CD4-positive, alpha-beta memory T cell (primary cell): ENCODE results near the gene MANEAL. TPM values are rescaled to one million over a fixed set of nuclear protein-coding genes. Genes with fewer than 3 reads are reported as not detected.

Experiments
- CTCF ChIA-PET: fragments of 350-600 bp; sonication (Branson Sonifier 250); formaldehyde crosslinking; loops from one replicate; lab custom pipeline; 2021; ENCODE audit warnings: inconsistent platforms; ENCODE audit not compliant: partially characterized antibody; lab: Charles Lee
- POLR2A ChIA-PET: fragments of 350-600 bp; sonication (Branson Sonifier 250); formaldehyde crosslinking; loops from one replicate; lab custom pipeline; 2021; ENCODE audit not compliant: partially characterized antibody; lab: Charles Lee
- DNase-seq, 5 donors: peaks; one replicate each; pipeline versions ENCODE4 v3.0.0 to v3.0.0-alpha.2; 2020 to 2022; ENCODE audit warnings: mixed read lengths in 1 of 5
- H3K27ac ChIP-seq: one replicate; pipeline ENCODE4 v1.7.0; 2013; ENCODE audit warnings: low read depth, low read length
- H3K27me3 ChIP-seq: 2 replicates; pipeline ENCODE4 v1.7.0; 2013; ENCODE audit warnings: mild to moderate bottlenecking, low read length, moderate library complexity; ENCODE audit not compliant: insufficient read depth
- H3K36me3 ChIP-seq: 2 replicates; pipeline ENCODE4 v1.7.0; 2013; ENCODE audit warnings: mild to moderate bottlenecking, low read length, moderate library complexity; ENCODE audit not compliant: insufficient read depth
- H3K4me1 ChIP-seq: 2 replicates; pipeline ENCODE4 v1.7.0; 2013; ENCODE audit warnings: mild to moderate bottlenecking, low read length, moderate library complexity; ENCODE audit not compliant: insufficient read depth
- H3K4me3 ChIP-seq, 2 donors: one replicate each; pipeline ENCODE4 v1.7.0; 2013; ENCODE audit warnings: low read length in 2 of 2, mild to moderate bottlenecking in 1 of 2
- H3K9me3 ChIP-seq, 2 donors: one replicate each; pipeline ENCODE4 v1.7.0; 2013; ENCODE audit warnings: low read length in 2 of 2, control low read depth in 1 of 2; ENCODE audit not compliant: control insufficient read depth in 1 of 2
- H3K27ac Mint-ChIP-seq, 7 donors: one replicate each; pipeline ENCODE4 v1.8.0; 2020 to 2021; ENCODE audit warnings: mixed read lengths in 7 of 7, mild to moderate bottlenecking in 6 of 7, inconsistent platforms in 3 of 7, moderate library complexity in 3 of 7
- H3K27me3 Mint-ChIP-seq, 2 donors: one replicate each; pipeline ENCODE4 v1.8.0; 2020 to 2021; ENCODE audit warnings: mixed read lengths in 2 of 2
- H3K36me3 Mint-ChIP-seq, 2 donors: one replicate each; pipeline ENCODE4 v1.8.0; 2020 to 2021; ENCODE audit warnings: mixed read lengths in 2 of 2, inconsistent platforms in 1 of 2, mild to moderate bottlenecking in 1 of 2
- H3K4me1 Mint-ChIP-seq, 4 donors: one replicate each; pipeline ENCODE4 v1.8.0; 2020 to 2021; ENCODE audit warnings: mixed read lengths in 4 of 4, mild to moderate bottlenecking in 1 of 4
- H3K4me3 Mint-ChIP-seq, 8 donors: one replicate each; pipeline ENCODE4 v1.8.0; 2020 to 2021; ENCODE audit warnings: mixed read lengths in 8 of 8, mild to moderate bottlenecking in 7 of 8, moderate library complexity in 6 of 8, inconsistent platforms in 3 of 8
- H3K9me3 Mint-ChIP-seq, 8 donors: one replicate each; pipeline ENCODE4 v1.8.0; 2020 to 2021; ENCODE audit warnings: mixed read lengths in 8 of 8, mild to moderate bottlenecking in 5 of 8, inconsistent platforms in 3 of 8, moderate library complexity in 1 of 8
- intact Hi-C: fragments of 100-400 bp; cut with micrococcal nuclease; formaldehyde crosslinking; loops from one replicate; pipeline ENCODE4 v1.15.1; 2023
- polyA plus RNA-seq, 2 donors: library from polyadenylated mRNA; unstranded; fragments of 300-500 nt; fragmentation: Illumina TruSeq; gene quantifications; one replicate each; pipeline ENCODE4 v1.2.3, GENCODE V29; 2021
- total RNA-seq, 2 experiments: library from RNA; stranded (reverse); gene quantifications; one replicate each; pipeline ENCODE4 v1.2.3, GENCODE V29; 2021

Gene MANEAL
- total and polyA plus RNA-seq, 4 experiments from 2014 or later = 0.58 to 2.3 (median 1.6) TPM

DNA sequence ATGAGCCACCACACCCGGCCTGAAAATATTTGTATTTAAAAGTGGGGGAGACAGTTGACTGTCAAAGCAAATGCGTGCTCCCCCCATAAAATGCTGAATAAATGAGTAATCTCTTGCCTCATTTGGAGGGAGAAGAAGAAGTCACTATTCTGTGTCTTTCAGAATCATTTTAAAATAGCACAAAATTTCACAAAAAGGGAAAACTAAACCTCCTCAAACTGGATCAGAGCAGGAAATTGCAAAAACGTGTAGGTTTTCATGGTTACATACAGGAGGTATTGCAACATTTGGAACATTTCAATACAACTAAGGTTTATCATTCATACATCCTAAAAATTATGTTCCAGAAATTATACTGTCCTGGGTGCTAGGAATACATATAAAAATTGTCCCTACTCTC, 52.1 kb downstream of the MANEAL start:
- H3K4me1 Mint-ChIP-seq = peaks cover 31 to 49% (median 41%) of the 10 kb centered on the region in 4 donors
- POLR2A ChIA-PET = no interaction called here
- H3K36me3 Mint-ChIP-seq = peaks cover 13 to 35% of the 10 kb centered on the region in 2 donors

GRCh38 chr1:37846647-37847339, 53.1 kb downstream of the MANEAL start:
- Histone ChIP-seq H3K4me3 (no peak overlapping the region), H3K27me3 (no peaks in the 10 kb centered on the region), H3K36me3 (peaks cover 5% of the 10 kb centered on the region), H3K27ac (no peak overlapping the region), H3K9me3 (no peaks in the 10 kb centered on the region), H3K4me1 (peaks cover 33% of the 10 kb centered on the region)
- peak overlapping the region in 7 of 8 donors; percentile 6 to 69 (median 49) for H3K4me3 Mint-ChIP-seq
- peaks cover 13 to 30% of the 10 kb centered on the region in 2 donors for H3K36me3 Mint-ChIP-seq
- H3K4me1 Mint-ChIP-seq = peaks cover 31 to 49% (median 41%) of the 10 kb centered on the region in 4 donors
- intact Hi-C loops = no loop called here
- CTCF ChIA-PET = no interaction called here
- POLR2A ChIA-PET = interaction anchor here (0.6 to 1.5 kb wide), 2 partner anchors 12 to 1022 kb away, joined by 3 to 5 read pairs; partner anchors contain the start of gene MTF1
- H3K9me3 Mint-ChIP-seq = no peaks in the 10 kb centered on the region
- no peaks in the 10 kb centered on the region for H3K27me3 Mint-ChIP-seq
- DNase-seq = no peak
- peak overlapping the region in 6 of 7 donors; percentile 17 to 74 (median 62) for H3K27ac Mint-ChIP-seq

More for the DNA sequence above, 52.1 kb downstream of the MANEAL start:
- Mint-ChIP-seq H3K9me3 (no peaks in the 10 kb centered on the region), H3K4me3 (no peak overlapping the region), H3K27me3 (no peaks in the 10 kb centered on the region), H3K27ac (peak overlapping the region in 2 of 7 donors; percentile 29 to 54)
- DNase-seq = no peak
- intact Hi-C loops = no loop called here
- Histone ChIP-seq H3K4me3 (no peak overlapping the region), H3K4me1 (peaks cover 23% of the 10 kb centered on the region), H3K27ac (no peak overlapping the region), H3K9me3 (no peaks in the 10 kb centered on the region), H3K36me3 (peaks cover 5% of the 10 kb centered on the region), H3K27me3 (no peaks in the 10 kb centered on the region)
- CTCF ChIA-PET = interaction anchor here (0.8 kb wide), 1 partner anchor 14 kb away, joined by 6 read pairs; no protein-coding TSS in a partner anchor

GRCh38 chr1:37849480-37849879, 55.8 kb downstream of the MANEAL start:
- H3K4me3 Mint-ChIP-seq = no peak overlapping the region
- H3K36me3 ChIP-seq = peaks cover 5% of the 10 kb centered on the region
- POLR2A ChIA-PET = interaction anchor here (0.9 kb wide), 1 partner anchor 42 kb away, joined by 3 read pairs; the partner anchor contains the start of genes C1orf122 and YRDC
- CTCF ChIA-PET = interaction anchor here (2.9 kb wide), 1 partner anchor 10 kb away, joined by 28 read pairs; the partner anchor contains the start of gene MTF1
- H3K9me3 Mint-ChIP-seq = no peaks in the 10 kb centered on the region
- DNase-seq = no peak
- peaks cover 14 to 27% of the 10 kb centered on the region in 2 donors for H3K36me3 Mint-ChIP-seq
- peaks cover 32 to 55% (median 37%) of the 10 kb centered on the region in 4 donors for H3K4me1 Mint-ChIP-seq
- H3K9me3 ChIP-seq = no peaks in the 10 kb centered on the region
- peaks cover 53% of the 10 kb centered on the region for H3K4me1 ChIP-seq
- no peak overlapping the region for H3K27ac ChIP-seq
- no peak overlapping the region for H3K4me3 ChIP-seq
- no peaks in the 10 kb centered on the region for H3K27me3 Mint-ChIP-seq
- no peaks in the 10 kb centered on the region for H3K27me3 ChIP-seq
- H3K27ac Mint-ChIP-seq = no peak overlapping the region
- intact Hi-C loops = no loop called here

GRCh38 chr1:37850352-37850955, 56.8 kb downstream of the MANEAL start:
- Mint-ChIP-seq H3K4me3 (no peak overlapping the region), H3K9me3 (no peaks in the 10 kb centered on the region), H3K27me3 (no peaks in the 10 kb centered on the region), H3K36me3 (peaks cover 14 to 28% of the 10 kb centered on the region in 2 donors), H3K4me1 (peaks cover 22 to 56% (median 39%) of the 10 kb centered on the region in 4 donors), H3K27ac (no peak overlapping the region)
- Histone ChIP-seq H3K4me1 (peaks cover 61% of the 10 kb centered on the region), H3K9me3 (no peaks in the 10 kb centered on the region), H3K27me3 (no peaks in the 10 kb centered on the region), H3K4me3 (no peak overlapping the region), H3K27ac (no peak overlapping the region), H3K36me3 (no peaks in the 10 kb centered on the region)
- ChIA-PET POLR2A (interaction anchor here (0.9 to 2.7 kb wide), 2 partner anchors 9 to 43 kb away, joined by 3 to 10 read pairs; partner anchors contain the start of genes C1orf122, MTF1 and YRDC), CTCF (interaction anchor here (0.6 to 2.9 kb wide), 4 partner anchors 9 to 101 kb away, joined by 3 to 28 read pairs (median 4); partner anchors contain the start of gene MTF1)
- intact Hi-C loops = no loop called here
- no peak for DNase-seq

Other genes with a start within 250 kb of the MANEAL start
- 10 to 100 TPM; 29.8 to 30.2 TPM for gene SNIP1, start 239.6 kb upstream of the MANEAL start, total RNA-seq
- gene SNIP1, start 239.6 kb upstream of the MANEAL start, polyA plus RNA-seq = 1 to 10 TPM; 2.1 to 7.1 TPM
- gene DNALI1, start 236.9 kb upstream of the MANEAL start, total RNA-seq = under 1 TPM in 1 of 2 experiments, not detected in 1; 0.25 TPM
- under 1 TPM in 1 of 2 donors, not detected in 1; 0.69 TPM for gene DNALI1, start 236.9 kb upstream of the MANEAL start, polyA plus RNA-seq
- 10 to 100 TPM; 33.9 to 37.1 TPM for gene GNL2, start 197.9 kb upstream of the MANEAL start, total RNA-seq
- 10 to 100 TPM; 33.6 to 56.3 TPM for gene GNL2, start 197.9 kb upstream of the MANEAL start, polyA plus RNA-seq
- gene RSPO1, start 159.0 kb upstream of the MANEAL start, total RNA-seq = not detected
- gene RSPO1, start 159.0 kb upstream of the MANEAL start, polyA plus RNA-seq = not detected
- gene CDCA8, start 101.3 kb upstream of the MANEAL start, total RNA-seq = 1 to 10 TPM in 1 of 2 experiments, under 1 TPM in 1; 0.61 to 1.3 TPM
- 1 to 10 TPM; 1.2 to 2.7 TPM for gene CDCA8, start 101.3 kb upstream of the MANEAL start, polyA plus RNA-seq
- under 1 TPM in 1 of 2 experiments, not detected in 1; 0.36 TPM for gene EPHA10, start 28.7 kb upstream of the MANEAL start, total RNA-seq
- gene EPHA10, start 28.7 kb upstream of the MANEAL start, polyA plus RNA-seq = not detected
- gene C1orf122, start 13.9 kb downstream of the MANEAL start, total RNA-seq = 10 to 100 TPM; 12.4 to 13.9 TPM
- 10 to 100 TPM; 21.9 to 28.9 TPM for gene C1orf122, start 13.9 kb downstream of the MANEAL start, polyA plus RNA-seq
- 10 to 100 TPM; 13.8 to 14.1 TPM for gene YRDC, start 14.4 kb downstream of the MANEAL start, total RNA-seq
- gene YRDC, start 14.4 kb downstream of the MANEAL start, polyA plus RNA-seq = 10 to 100 TPM; 21.4 to 28.6 TPM
- gene MTF1, start 65.7 kb downstream of the MANEAL start, total RNA-seq = 10 to 100 TPM; 30.1 to 32.5 TPM
- gene MTF1, start 65.7 kb downstream of the MANEAL start, polyA plus RNA-seq = 10 to 100 TPM; 12.4 to 21.6 TPM
- gene INPP5B, start 153.2 kb downstream of the MANEAL start, total RNA-seq = 10 to 100 TPM; 31.4 to 35.7 TPM
- gene INPP5B, start 153.2 kb downstream of the MANEAL start, polyA plus RNA-seq = 10 to 100 TPM in 1 of 2 donors, 1 to 10 TPM in 1; 8.9 to 21.0 TPM
- 10 to 100 TPM; 74.0 to 74.6 TPM for gene SF3A3, start 196.2 kb downstream of the MANEAL start, total RNA-seq
- gene SF3A3, start 196.2 kb downstream of the MANEAL start, polyA plus RNA-seq = 100 to 1,000 TPM in 1 of 2 donors, 10 to 100 TPM in 1; 99.5 to 111 TPM
- 1 to 10 TPM; 3.7 to 5.0 TPM for gene FHL3, start 211.7 kb downstream of the MANEAL start, total RNA-seq
- gene FHL3, start 211.7 kb downstream of the MANEAL start, polyA plus RNA-seq = 1 to 10 TPM; 3.4 to 3.7 TPM
- 10 to 100 TPM; 17.3 to 17.5 TPM for gene UTP11, start 218.9 kb downstream of the MANEAL start, total RNA-seq
- gene UTP11, start 218.9 kb downstream of the MANEAL start, polyA plus RNA-seq = 10 to 100 TPM; 21.0 to 21.9 TPM